ENCODE measurements around the gene PPM1H.

The PPM1H gene

GRCh38 chr12:62629971-62630739 is 304.8 kb downstream of the PPM1H start:
- Histone ChIP-seq H3K4me1 (ENCODE audit: control insufficient read depth in 1 of 2, insufficient read depth in 1 of 2, low read depth in 1 of 2, low read length in 1 of 2) (peaks cover 18 to 23% of the 10 kb centered on the region in 2 experiments), H3K36me3 (no peaks in the 10 kb centered on the region), H3K9me3 (no peaks in the 10 kb centered on the region), H3K4me3 (ENCODE audit: low read depth in 1 of 2, low read length in 1 of 2) (no peak overlapping the region), H3K27ac (no peak overlapping the region), H3K27me3 (peaks cover 70% of the 10 kb centered on the region)
- no peak for TF ChIP-seq CTCF (IDR thresholded peaks at IDR 0.05)

- Histone ChIP-seq H3K36me3 (no peaks in the 10 kb centered on the region), H3K4me1 (ENCODE audit: control insufficient read depth in 1 of 2, insufficient read depth in 1 of 2, low read depth in 1 of 2, low read length in 1 of 2) (peaks cover 20 to 28% of the 10 kb centered on the region in 2 experiments), H3K9me3 (no peaks in the 10 kb centered on the region), H3K27ac (no peak overlapping the region), H3K4me3 (ENCODE audit: low read depth in 1 of 2, low read length in 1 of 2) (no peak overlapping the region), H3K27me3 (peaks cover 62% of the 10 kb centered on the region)
- no peak for TF ChIP-seq CTCF (IDR thresholded peaks at IDR 0.05)
Measured at GRCh38 chr12:62629413-62629812, 305.5 kb downstream of the PPM1H start.

- Histone ChIP-seq H3K4me1 (ENCODE audit: control insufficient read depth in 1 of 2, insufficient read depth in 1 of 2, low read depth in 1 of 2, low read length in 1 of 2) (peaks cover 14 to 22% of the 10 kb centered on the region in 2 experiments), H3K4me3 (ENCODE audit: low read depth in 1 of 2, low read length in 1 of 2) (no peak overlapping the region), H3K27ac (no peak overlapping the region), H3K36me3 (no peaks in the 10 kb centered on the region), H3K27me3 (peaks cover 40% of the 10 kb centered on the region), H3K9me3 (no peaks in the 10 kb centered on the region)
- TF ChIP-seq CTCF (IDR thresholded peaks at IDR 0.05), result no peak
Measured at GRCh38 chr12:62627181-62627580, 307.8 kb downstream of the PPM1H start.

GRCh38 chr12:62625228-62625627 is 309.7 kb downstream of the PPM1H start:
- TF ChIP-seq CTCF (IDR thresholded peaks at IDR 0.05), result no peak
- no peaks in the 10 kb centered on the region for H3K9me3 ChIP-seq
- no peak overlapping the region for H3K4me3 ChIP-seq (ENCODE audit: low read depth in 1 of 2, low read length in 1 of 2)
- H3K36me3 ChIP-seq, result no peaks in the 10 kb centered on the region
- H3K4me1 ChIP-seq (ENCODE audit: control insufficient read depth in 1 of 2, insufficient read depth in 1 of 2, low read depth in 1 of 2, low read length in 1 of 2), result peaks cover 6 to 13% of the 10 kb centered on the region in 2 experiments
- H3K27ac ChIP-seq, result no peak overlapping the region
- peaks cover 23% of the 10 kb centered on the region for H3K27me3 ChIP-seq

GRCh38 chr12:62622177-62622576 is 312.8 kb downstream of the PPM1H start:
- TF ChIP-seq CTCF (IDR thresholded peaks at IDR 0.05), result no peak
- H3K27ac ChIP-seq, result no peak overlapping the region
- no peaks in the 10 kb centered on the region for H3K9me3 ChIP-seq
- peaks cover 3% of the 10 kb centered on the region for H3K27me3 ChIP-seq
- no peak overlapping the region for H3K4me3 ChIP-seq (ENCODE audit: low read depth in 1 of 2, low read length in 1 of 2)
- H3K4me1 ChIP-seq (ENCODE audit: control insufficient read depth in 1 of 2, insufficient read depth in 1 of 2, low read depth in 1 of 2, low read length in 1 of 2), result peaks cover 6 to 13% of the 10 kb centered on the region in 2 experiments
- no peaks in the 10 kb centered on the region for H3K36me3 ChIP-seq
